LNCAP (cell line): ENCODE results near the gene RAB7A.

Experiments
- CTCF ChIP-seq: fragments of 450-650 bp; IDR thresholded peaks from 2 replicates; pipeline ENCODE4 v1.5.1; 2017; ENCODE audit warnings: mild to moderate bottlenecking

RAB7A gene

GRCh38 chr3:128689060-128689459 is 36.9 kb upstream of the RAB7A start:
- no peak for TF ChIP-seq CTCF

- no peak for TF ChIP-seq CTCF
Observed at GRCh38 chr3:128693696-128694095, 32.3 kb upstream of the RAB7A start.

GRCh38 chr3:128697341-128697740 is 28.6 kb upstream of the RAB7A start:
- no peak for TF ChIP-seq CTCF

- no peak for TF ChIP-seq CTCF
Observed at GRCh38 chr3:128698211-128699047, 27.6 kb upstream of the RAB7A start.

- no peak for TF ChIP-seq CTCF
Observed at GRCh38 chr3:128701342-128702212, 24.4 kb upstream of the RAB7A start.

GRCh38 chr3:128702391-128702790 is 23.6 kb upstream of the RAB7A start:
- TF ChIP-seq CTCF: no peak

GRCh38 chr3:128703561-128703960 is 22.4 kb upstream of the RAB7A start:
- no peak for TF ChIP-seq CTCF
